ENCODE measurements around the gene ZNF879. TPM values are rescaled to one million over a fixed set of nuclear protein-coding genes. Genes with fewer than 3 reads are reported as not detected.

The ZNF879 gene
- total and polyA plus RNA-seq, 9 of the 15 experiments (the other 6 are each of a cell fraction or from before 2014, with no cell fraction given) = 0.01 to 0.80 (median 0.33) TPM

DNA sequence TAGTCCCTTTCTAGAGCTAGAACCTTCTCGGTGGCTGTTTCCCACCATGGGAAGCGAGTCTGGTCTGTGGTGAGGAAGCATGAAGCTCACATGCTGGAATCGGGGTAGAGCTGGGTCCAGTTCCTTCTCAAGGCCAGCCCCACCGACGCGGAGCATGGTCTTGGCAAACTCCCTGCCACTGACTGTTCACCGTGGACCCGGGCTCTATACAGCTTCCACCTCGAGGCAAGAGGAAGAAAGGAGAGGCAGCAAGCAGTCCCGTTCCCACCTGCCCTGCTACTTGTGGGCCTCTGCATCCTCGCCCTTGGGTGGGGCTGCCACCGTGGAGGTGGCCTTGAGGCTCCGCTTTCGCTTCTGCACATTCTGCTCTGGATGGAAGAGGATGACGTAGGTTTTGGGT, 42.2 kb upstream of the ZNF879 start:
- no peaks in the 10 kb centered on the region; a peak in 1 of 5 replicates for H3K4me1 ChIP-seq (replicated peaks in 1 of 2; ENCODE audit: control insufficient read depth in 2 of 2, insufficient read depth in 2 of 2, low read length in 2 of 2)
- no peak overlapping the region for H3K9ac ChIP-seq (ENCODE audit: insufficient read depth in 1 of 2, low read depth in 2 of 2, low read length in 2 of 2)
- WGBS (ENCODE audit: insufficient coverage, low coverage, missing lambda C conversion rate) = 0% methylated on average over 10 of the region's 15 CpGs
- no peak overlapping the region for H3K4me2 ChIP-seq (ENCODE audit: insufficient read depth, low read length)
- no peak for FAIRE-seq
- no peaks in the 10 kb centered on the region for H3K9me1 ChIP-seq (ENCODE audit: control insufficient read depth, insufficient read depth, low read length)
- H3K27me3 ChIP-seq (ENCODE audit: control insufficient read depth in 2 of 2, insufficient read depth in 2 of 2, low read length in 2 of 2) = peaks cover 0 to 36% of the 10 kb centered on the region in 2 experiments; a peak in 2 of 5 replicates
- in situ Hi-C loops (cut with MboI) = no loop called here
- no peak for DNase-seq (ENCODE audit: extremely low read depth in 1 of 4, low spot score in 3 of 4)
- intact Hi-C loops (cut with micrococcal nuclease) = no loop called here
- H3K79me2 ChIP-seq (ENCODE audit: control insufficient read depth, insufficient read depth, low read length) = no peaks in the 10 kb centered on the region
- ChIA-PET CTCF (ENCODE audit: low intra/inter-chr PET ratio) (no interaction called here), POLR2A (interaction anchor here (0.7 kb wide), 1 partner anchor 43 kb away, joined by 4 read pairs; the partner anchor contains the start of gene ZNF879)
- no peak overlapping the region for H2AFZ ChIP-seq (ENCODE audit: low read depth, low read length)
- H3K36me3 ChIP-seq (ENCODE audit: control insufficient read depth, insufficient read depth, low read length) = no peaks in the 10 kb centered on the region
- no peaks in the 10 kb centered on the region for H4K20me1 ChIP-seq (replicated peaks; ENCODE audit: control insufficient read depth, insufficient read depth, low read length)
- no peaks in the 10 kb centered on the region for H3K9me3 ChIP-seq (replicated peaks; ENCODE audit: control insufficient read depth, insufficient read depth, low read depth, low read length)
- no TSS peak for BruUV-seq (replicated peaks)
- H3K4me3 ChIP-seq = no peak overlapping the region
- no peak for TF ChIP-seq CSDE1 (IDR thresholded peaks at IDR 0.05)
- no peak for TF ChIP-seq BRD9 (IDR thresholded peaks at IDR 0.05; ENCODE audit: low read depth, partially characterized antibody)
- no peak for TF ChIP-seq HNRNPUL1 (IDR thresholded peaks at IDR 0.05; ENCODE audit: low read length)
- no peak for TF ChIP-seq TEAD2 (tag; IDR thresholded peaks at IDR 0.05)
- no peak for TF ChIP-seq MED1 (CRISPR knock-in tag; IDR thresholded peaks at IDR 0.05; ENCODE audit: borderline replicate concordance)
- TF ChIP-seq ZNF639 (CRISPR knock-in tag; conservative IDR thresholded peaks at IDR 0.05 in 1 of 2, IDR thresholded peaks at IDR 0.05 in 1 of 2) = no peak
- TF ChIP-seq, protein P1, sequence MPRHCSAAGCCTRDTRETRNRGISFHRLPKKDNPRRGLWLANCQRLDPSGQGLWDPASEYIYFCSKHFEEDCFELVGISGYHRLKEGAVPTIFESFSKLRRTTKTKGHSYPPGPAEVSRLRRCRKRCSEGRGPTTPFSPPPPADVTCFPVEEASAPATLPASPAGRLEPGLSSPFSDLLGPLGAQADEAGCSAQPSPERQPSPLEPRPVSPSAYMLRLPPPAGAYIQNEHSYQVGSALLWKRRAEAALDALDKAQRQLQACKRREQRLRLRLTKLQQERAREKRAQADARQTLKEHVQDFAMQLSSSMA (CRISPR knock-in tag; IDR thresholded peaks at IDR 0.05) = no peak
- TF ChIP-seq TAL1 (IDR thresholded peaks at IDR 0.05) = no peak
- TF ChIP-seq, protein P2, sequence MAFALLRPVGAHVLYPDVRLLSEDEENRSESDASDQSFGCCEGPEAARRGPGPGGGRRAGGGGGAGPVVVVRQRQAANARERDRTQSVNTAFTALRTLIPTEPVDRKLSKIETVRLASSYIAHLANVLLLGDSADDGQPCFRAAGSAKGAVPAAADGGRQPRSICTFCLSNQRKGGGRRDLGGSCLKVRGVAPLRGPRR (CRISPR knock-in tag; IDR thresholded peaks at IDR 0.05) = no peak
- TF ChIP-seq NCOR1 (IDR thresholded peaks at IDR 0.05) = no peak
- no peak for TF ChIP-seq XRCC3 (IDR thresholded peaks at IDR 0.05)
- TF ChIP-seq, protein P3, sequence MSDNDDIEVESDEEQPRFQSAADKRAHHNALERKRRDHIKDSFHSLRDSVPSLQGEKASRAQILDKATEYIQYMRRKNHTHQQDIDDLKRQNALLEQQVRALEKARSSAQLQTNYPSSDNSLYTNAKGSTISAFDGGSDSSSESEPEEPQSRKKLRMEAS (CRISPR knock-in tag; IDR thresholded peaks at IDR 0.05) = no peak
- no peak for TF ChIP-seq IFI16 (CRISPR knock-in tag; IDR thresholded peaks at IDR 0.05)
- TF ChIP-seq POLR3G (IDR thresholded peaks at IDR 0.05; ENCODE audit: extremely low read depth, insufficient read length, insufficient replicate concordance) = no peak
- TF ChIP-seq, protein P4, sequence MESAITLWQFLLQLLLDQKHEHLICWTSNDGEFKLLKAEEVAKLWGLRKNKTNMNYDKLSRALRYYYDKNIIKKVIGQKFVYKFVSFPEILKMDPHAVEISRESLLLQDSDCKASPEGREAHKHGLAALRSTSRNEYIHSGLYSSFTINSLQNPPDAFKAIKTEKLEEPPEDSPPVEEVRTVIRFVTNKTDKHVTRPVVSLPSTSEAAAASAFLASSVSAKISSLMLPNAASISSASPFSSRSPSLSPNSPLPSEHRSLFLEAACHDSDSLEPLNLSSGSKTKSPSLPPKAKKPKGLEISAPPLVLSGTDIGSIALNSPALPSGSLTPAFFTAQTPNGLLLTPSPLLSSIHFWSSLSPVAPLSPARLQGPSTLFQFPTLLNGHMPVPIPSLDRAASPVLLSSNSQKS (CRISPR knock-in tag; IDR thresholded peaks at IDR 0.05) = no peak
- TF ChIP-seq, protein P5, sequence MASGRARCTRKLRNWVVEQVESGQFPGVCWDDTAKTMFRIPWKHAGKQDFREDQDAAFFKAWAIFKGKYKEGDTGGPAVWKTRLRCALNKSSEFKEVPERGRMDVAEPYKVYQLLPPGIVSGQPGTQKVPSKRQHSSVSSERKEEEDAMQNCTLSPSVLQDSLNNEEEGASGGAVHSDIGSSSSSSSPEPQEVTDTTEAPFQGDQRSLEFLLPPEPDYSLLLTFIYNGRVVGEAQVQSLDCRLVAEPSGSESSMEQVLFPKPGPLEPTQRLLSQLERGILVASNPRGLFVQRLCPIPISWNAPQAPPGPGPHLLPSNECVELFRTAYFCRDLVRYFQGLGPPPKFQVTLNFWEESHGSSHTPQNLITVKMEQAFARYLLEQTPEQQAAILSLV (tag; IDR thresholded peaks at IDR 0.05) = no peak
- no peak for TF ChIP-seq CC2D1A (IDR thresholded peaks at IDR 0.05)
- ATAC-seq = no peak
- H3K27ac ChIP-seq (ENCODE audit: extremely low read depth, low read depth, low read length) = no peak overlapping the region

Measured in K562 (cell line).